Calu3 (cell line): ENCODE data around the gene PLVAP. TPM values are rescaled to one million over a fixed set of nuclear protein-coding genes. Genes with fewer than 3 reads are reported as not detected.

Experiments
- BruUV-seq: library from RNA; stranded (reverse); fragments of 400-500 nt; replicated peaks from 2 replicates; lab custom pipeline; 2021; lab: Mats Ljungman, UMichigan
- CTCF ChIA-PET: fragments of 300-600 bp; sonication (Branson Sonifier 250); formaldehyde crosslinking; loops from one replicate; lab custom pipeline; 2022; ENCODE audit warnings: antibody characterized with exemption; lab: Charles Lee
- DNase-seq: peaks from one replicate; pipeline ENCODE4 v3.0.0; 2022
- H3K27ac Mint-ChIP-seq: one replicate; pipeline ENCODE4 v1.8.0; 2022; ENCODE audit warnings: mixed read lengths; ENCODE audit not compliant: unreplicated experiment
- H3K27me3 Mint-ChIP-seq: one replicate; pipeline ENCODE4 v1.8.0; 2022; ENCODE audit warnings: mixed read lengths; ENCODE audit not compliant: unreplicated experiment
- H3K36me3 Mint-ChIP-seq: one replicate; pipeline ENCODE4 v1.8.0; 2022; ENCODE audit warnings: mild to moderate bottlenecking, moderate library complexity, mixed read lengths; ENCODE audit not compliant: insufficient read depth, unreplicated experiment
- H3K4me1 Mint-ChIP-seq: one replicate; pipeline ENCODE4 v1.8.0; 2022; ENCODE audit warnings: mild to moderate bottlenecking, low read depth, mixed read lengths; ENCODE audit not compliant: unreplicated experiment
- H3K4me3 Mint-ChIP-seq: one replicate; pipeline ENCODE4 v1.8.0; 2022; ENCODE audit warnings: mild to moderate bottlenecking, low read depth, moderate library complexity, mixed read lengths; ENCODE audit not compliant: unreplicated experiment
- H3K9me3 Mint-ChIP-seq: one replicate; pipeline ENCODE4 v1.8.0; 2022; ENCODE audit warnings: low read depth, mixed read lengths; ENCODE audit not compliant: unreplicated experiment
- CTCF ChIP-seq: fragments of 200-600 bp; IDR thresholded peaks from one replicate; pipeline ENCODE4 v1.8.0; 2022; ENCODE audit warnings: antibody characterized with exemption; ENCODE audit not compliant: unreplicated experiment
- intact Hi-C: fragments of 100-400 bp; cut with micrococcal nuclease; formaldehyde crosslinking; loops from one replicate; pipeline ENCODE4 v1.10.0; 2022; ENCODE audit not compliant: unreplicated experiment
- total RNA-seq: library from RNA; stranded (reverse); gene quantifications from 2 replicates; pipeline ENCODE4 v1.2.3, GENCODE V29; 2022

PLVAP gene
- total RNA-seq, 1 experiment from 2014 or later, result not detected

DNA sequence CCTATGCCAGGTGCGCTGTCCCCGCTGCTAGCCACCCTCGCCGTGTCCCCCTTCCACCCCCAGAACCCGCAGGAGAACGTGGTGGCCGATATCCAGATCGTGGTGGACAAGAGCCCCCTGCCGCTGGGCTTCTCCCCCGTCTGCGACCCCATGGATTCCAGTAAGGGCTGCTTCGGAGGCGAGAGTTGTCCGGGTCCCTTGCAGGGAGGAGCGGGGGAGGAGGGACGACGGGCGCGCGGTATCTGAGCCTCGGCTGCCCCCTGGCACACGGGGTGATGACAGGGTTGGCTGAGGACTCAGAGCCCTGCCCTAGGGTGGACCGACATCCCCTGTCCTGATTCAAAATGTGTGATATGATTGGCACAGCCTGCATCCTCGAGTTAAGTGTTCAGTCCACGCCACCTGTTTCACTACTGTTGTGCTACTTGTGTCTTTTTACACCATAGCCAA, 43.4 kb upstream of the PLVAP start:
- Mint-ChIP-seq H3K27ac (no peak overlapping the region), H3K4me3 (peak overlapping the region; percentile 78), H3K9me3 (no peaks in the 10 kb centered on the region), H3K36me3 (peaks cover 21% of the 10 kb centered on the region), H3K27me3 (no peaks in the 10 kb centered on the region), H3K4me1 (no peaks in the 10 kb centered on the region)
- TF ChIP-seq CTCF, result no peak
- BruUV-seq, result no TSS peak
- intact Hi-C loops, result no loop called here
- CTCF ChIA-PET, result interaction anchor here (0.6 kb wide), 1 partner anchor 136 kb away, joined by 3 read pairs; no protein-coding TSS in a partner anchor
- peak; percentile 35 for DNase-seq

DNA sequence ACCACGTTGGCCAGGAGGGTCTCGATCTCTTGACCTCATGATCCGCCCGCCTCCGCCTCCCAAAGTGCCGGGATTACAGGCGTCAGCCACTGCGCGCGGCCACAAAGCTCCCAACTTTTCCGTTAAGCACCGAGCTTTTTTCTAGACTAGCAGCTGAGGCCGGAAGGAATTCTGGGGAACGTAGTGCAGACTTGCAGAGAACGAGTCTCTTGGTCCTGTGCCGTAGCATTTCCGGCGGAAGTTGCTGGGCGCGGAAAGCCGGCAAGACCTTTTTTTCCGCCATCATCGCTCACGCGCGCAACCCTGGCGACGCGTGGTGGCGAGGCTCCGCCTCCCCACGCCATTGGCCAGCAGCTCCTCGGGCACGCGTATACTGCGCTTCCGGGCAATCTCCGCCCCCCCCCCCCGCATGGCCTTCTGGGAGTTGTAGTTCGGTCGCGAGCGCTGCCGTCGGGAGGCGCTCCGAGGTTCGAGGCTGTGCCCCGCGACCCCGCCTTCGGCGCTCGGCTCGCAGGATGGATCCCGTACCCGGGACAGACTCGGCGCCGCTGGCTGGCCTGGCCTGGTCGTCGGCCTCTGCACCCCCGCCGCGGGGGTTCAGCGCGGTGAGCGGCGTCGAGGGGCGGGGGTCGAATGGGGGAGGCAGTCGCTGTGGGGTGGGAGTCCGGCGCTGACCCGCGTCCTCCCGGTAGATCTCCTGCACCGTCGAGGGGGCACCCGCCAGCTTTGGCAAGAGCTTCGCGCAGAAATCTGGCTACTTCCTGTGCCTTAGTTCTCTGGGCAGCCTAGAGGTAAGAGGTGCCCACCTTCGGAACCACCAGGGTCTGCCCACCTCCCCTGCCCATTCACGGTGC, 42.7 kb upstream of the PLVAP start, which contains the start of gene MVB12A:
Gene MVB12A, plus strand, starts transcription at position 427 of the 854 bp plus-strand sequence. Its CDS starts 89 bp downstream, at position 516.
- peak; percentile 92 for DNase-seq
- no peak for TF ChIP-seq CTCF
- Mint-ChIP-seq H3K4me1 (no peaks in the 10 kb centered on the region), H3K27me3 (no peaks in the 10 kb centered on the region), H3K27ac (peak within 1 kb of the TSS; percentile 64), H3K4me3 (peak within 1 kb of the TSS; percentile 78), H3K9me3 (no peaks in the 10 kb centered on the region), H3K36me3 (peaks cover 21% of the 10 kb centered on the region)
- no TSS peak for BruUV-seq
- intact Hi-C loops, result no loop called here
- CTCF ChIA-PET, result interaction anchor here (0.5 to 1.1 kb wide), 5 partner anchors 10 to 311 kb away, joined by 3 to 5 read pairs (median 3); no protein-coding TSS in a partner anchor

- intact Hi-C loops, result no loop called here
- H3K36me3 Mint-ChIP-seq, result peaks cover 21% of the 10 kb centered on the region
- no peak for DNase-seq
- CTCF ChIA-PET, result interaction anchor here (0.5 to 1.1 kb wide), 5 partner anchors 11 to 312 kb away, joined by 3 to 5 read pairs (median 3); no protein-coding TSS in a partner anchor
- H3K4me3 Mint-ChIP-seq, result peak overlapping the region; percentile 78
- H3K4me1 Mint-ChIP-seq, result no peaks in the 10 kb centered on the region
- H3K27me3 Mint-ChIP-seq, result no peaks in the 10 kb centered on the region
- peak overlapping the region; percentile 64 for H3K27ac Mint-ChIP-seq
- H3K9me3 Mint-ChIP-seq, result no peaks in the 10 kb centered on the region
- no peak for TF ChIP-seq CTCF
- BruUV-seq, result TSS peak; percentile 81
Measured at GRCh38 chr19:17419154-17419620, 42.0 kb upstream of the PLVAP start.

DNA sequence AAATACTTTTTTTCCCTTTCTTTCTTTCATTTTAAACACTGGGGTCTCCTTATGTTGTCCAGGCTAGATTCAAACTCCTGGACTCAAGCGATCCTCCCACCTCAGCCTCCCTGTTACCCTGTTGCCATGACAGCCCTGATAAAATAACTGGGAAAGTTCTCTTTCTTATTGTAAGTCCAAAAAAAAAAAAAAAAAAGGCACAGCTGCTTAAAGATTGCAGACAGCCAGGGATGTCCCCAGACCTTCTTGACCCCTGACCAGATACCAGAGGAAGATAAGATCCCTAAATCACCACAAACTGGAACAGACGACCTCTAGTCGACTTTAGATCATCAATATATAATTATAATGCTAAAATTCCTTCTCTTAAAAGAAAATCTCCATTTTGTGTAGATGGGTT, 41.6 kb upstream of the PLVAP start:
- CTCF ChIA-PET, result no interaction called here
- no peaks in the 10 kb centered on the region for H3K4me1 Mint-ChIP-seq
- no peaks in the 10 kb centered on the region for H3K27me3 Mint-ChIP-seq
- peak overlapping the region; percentile 78 for H3K4me3 Mint-ChIP-seq
- no peak for TF ChIP-seq CTCF
- no peak overlapping the region for H3K27ac Mint-ChIP-seq
- no TSS peak for BruUV-seq
- H3K36me3 Mint-ChIP-seq, result peaks cover 21% of the 10 kb centered on the region
- DNase-seq, result no peak
- intact Hi-C loops, result no loop called here
- H3K9me3 Mint-ChIP-seq, result no peaks in the 10 kb centered on the region
